CD14-positive monocyte (primary cell): Measurements from ENCODE around the gene REN. TPM values are rescaled to one million over a fixed set of nuclear protein-coding genes. Genes with fewer than 3 reads are reported as not detected.

Experiments
- DNase-seq, 3 donors: peaks; one replicate each; pipeline ENCODE4 v3.0.0-alpha.2; 2011 to 2022
- H2AFZ ChIP-seq: 2 replicates; pipeline ENCODE4 v1.6.0; 2012; ENCODE audit warnings: mild to moderate bottlenecking, low read depth, low read length, inconsistent platforms; ENCODE audit not compliant: insufficient read depth, poor library complexity, severe bottlenecking
- H3K27ac ChIP-seq, 2 donors: 1 replicate in 1 of 2; 2 replicates in 1 of 2; pipeline ENCODE4 v1.5.1; 2012 to 2013; ENCODE audit warnings: low read length in 2 of 2, control low read depth in 1 of 2, inconsistent platforms in 1 of 2, low read depth in 1 of 2, mild to moderate bottlenecking in 1 of 2
- H3K27me3 ChIP-seq, 2 donors: one replicate each; pipeline versions ENCODE4 v1.6.0 to v1.6.1; 2011 to 2013; ENCODE audit warnings: low read length in 2 of 2; ENCODE audit not compliant: control insufficient read depth in 2 of 2, insufficient read depth in 2 of 2
- H3K36me3 ChIP-seq, 2 donors: replicated peaks in 1 of 2; 1 replicate in 1 of 2; 2 replicates in 1 of 2; pipeline versions ENCODE4 v1.5.1 to v1.6.1; 2012 to 2013; ENCODE audit warnings: low read length in 2 of 2, control low read depth in 1 of 2, inconsistent platforms in 1 of 2, mild to moderate bottlenecking in 1 of 2; ENCODE audit not compliant: insufficient read depth in 2 of 2, control insufficient read depth in 1 of 2
- H3K4me1 ChIP-seq, 2 donors: 1 replicate in 1 of 2; 2 replicates in 1 of 2; pipeline versions ENCODE4 v1.5.1 to v1.6.1; 2012 to 2013; ENCODE audit warnings: low read length in 2 of 2, control low read depth in 1 of 2, inconsistent platforms in 1 of 2, mild to moderate bottlenecking in 1 of 2, moderate library complexity in 1 of 2; ENCODE audit not compliant: insufficient read depth in 2 of 2, control insufficient read depth in 1 of 2
- H3K4me2 ChIP-seq: replicated peaks from 2 replicates; pipeline ENCODE3; 2012; ENCODE audit warnings: low read length, moderate library complexity, mild to moderate bottlenecking; ENCODE audit not compliant: poor library complexity, severe bottlenecking; ENCODE audit errors: extremely low read depth
- H3K4me3 ChIP-seq, 3 experiments: fragments of 200-600 bp in 1 of 3; sonication (generic) in 1 of 3; replicated peaks in 1 of 3; 1 replicate in 2 of 3; 2 replicates in 1 of 3; pipeline ENCODE4 v1.5.1; 2011 to 2013; ENCODE audit warnings: low read length in 3 of 3, mild to moderate bottlenecking in 3 of 3, control low read depth in 2 of 3, low read depth in 2 of 3, inconsistent platforms in 1 of 3, moderate library complexity in 1 of 3
- H3K79me2 ChIP-seq: 2 replicates; pipeline ENCODE4 v1.6.0; 2012; ENCODE audit warnings: mild to moderate bottlenecking, control low read depth, inconsistent platforms, low read length, moderate library complexity; ENCODE audit not compliant: insufficient read depth
- H3K9ac ChIP-seq: 2 replicates; pipeline ENCODE4 v1.6.0; 2017; ENCODE audit warnings: low read length, mild to moderate bottlenecking; ENCODE audit not compliant: insufficient read depth, poor library complexity, severe bottlenecking
- H3K9me3 ChIP-seq, 2 donors: replicated peaks in 1 of 2; 1 replicate in 1 of 2; 2 replicates in 1 of 2; pipeline versions ENCODE4 v1.5.1 to v1.6.1; 2012 to 2013; ENCODE audit warnings: low read length in 2 of 2, control low read depth in 1 of 2; ENCODE audit not compliant: control insufficient read depth in 1 of 2, insufficient read depth in 1 of 2
- H4K20me1 ChIP-seq: 2 replicates; pipeline ENCODE4 v1.6.0; 2012; ENCODE audit warnings: mild to moderate bottlenecking, low read length, control low read depth, moderate library complexity; ENCODE audit not compliant: insufficient read depth
- H3K27ac Mint-ChIP-seq, 7 donors: one replicate each; pipeline ENCODE4 v1.8.0; 2020; ENCODE audit warnings: mild to moderate bottlenecking in 7 of 7, mixed read lengths in 7 of 7, moderate library complexity in 6 of 7, inconsistent platforms in 2 of 7
- H3K27me3 Mint-ChIP-seq, 3 donors: one replicate each; pipeline ENCODE4 v1.8.0; 2021 to 2022; ENCODE audit warnings: low read depth in 3 of 3, mild to moderate bottlenecking in 3 of 3, mixed read lengths in 3 of 3, moderate library complexity in 3 of 3, inconsistent platforms in 1 of 3
- H3K36me3 Mint-ChIP-seq, 2 donors: one replicate each; pipeline ENCODE4 v1.8.0; 2020; ENCODE audit warnings: mixed read lengths in 2 of 2, inconsistent platforms in 1 of 2, mild to moderate bottlenecking in 1 of 2
- H3K4me1 Mint-ChIP-seq: one replicate; pipeline ENCODE4 v1.8.0; 2020; ENCODE audit warnings: mild to moderate bottlenecking, mixed read lengths
- H3K4me3 Mint-ChIP-seq, 2 donors: one replicate each; pipeline ENCODE4 v1.8.0; 2020; ENCODE audit warnings: mild to moderate bottlenecking in 2 of 2, mixed read lengths in 2 of 2, moderate library complexity in 1 of 2
- H3K9me3 Mint-ChIP-seq, 7 donors: one replicate each; pipeline ENCODE4 v1.8.0; 2020 to 2022; ENCODE audit warnings: mixed read lengths in 7 of 7, mild to moderate bottlenecking in 6 of 7, moderate library complexity in 6 of 7, inconsistent platforms in 2 of 7
- CTCF ChIP-seq: fragments of 200-600 bp; IDR thresholded peaks from one replicate; pipeline ENCODE4 v1.8.0; 2022; ENCODE audit warnings: antibody characterized with exemption, mild to moderate bottlenecking
- WGBS: methylation state at CpG from one replicate; pipeline ENCODE4 v1.1.5; 2013; ENCODE audit warnings: missing lambda C conversion rate; ENCODE audit not compliant: insufficient coverage; 5-methylcytosine and 5-hydroxymethylcytosine counted together
- intact Hi-C, 2 donors: fragments of 100-400 bp; cut with micrococcal nuclease; formaldehyde crosslinking; loops; one replicate each; pipeline versions ENCODE4 v1.15.0 to v1.15.1; 2023
- polyA plus RNA-seq, 3 donors: library from polyadenylated mRNA; depleted of rRNA in 1 of 3; unstranded in 2 of 3; stranded (reverse) in 1 of 3; fragments of 300-500 nt in 2 of 3; fragments of >200 nt in 1 of 3; fragmentation: Illumina TruSeq in 2 of 3; gene quantifications; 1 replicate in 2 of 3; 2 replicates in 1 of 3; pipeline ENCODE4 v1.2.3, GENCODE V29; 2012 to 2021

The REN gene
- polyA plus RNA-seq, 3 donors: not detected

- peaks cover 7 to 8% of the 10 kb centered on the region in 2 donors for H3K4me1 ChIP-seq
- H3K79me2 ChIP-seq: no peaks in the 10 kb centered on the region
- intact Hi-C loops: no loop called here
- no peak overlapping the region for H3K4me2 ChIP-seq
- no peak overlapping the region for H3K4me3 ChIP-seq
- no peak overlapping the region for H3K27ac ChIP-seq
- H3K9me3 ChIP-seq: no peaks in the 10 kb centered on the region
- no peak overlapping the region for H3K27ac Mint-ChIP-seq
- H3K36me3 Mint-ChIP-seq: no peaks in the 10 kb centered on the region
- H3K9ac ChIP-seq: no peak overlapping the region
- H2AFZ ChIP-seq: no peak overlapping the region
- 60% methylated on average over 1 of the region's 3 CpGs for WGBS
- no peak overlapping the region for H3K4me3 Mint-ChIP-seq
- peaks cover 8% of the 10 kb centered on the region for H3K4me1 Mint-ChIP-seq
- H4K20me1 ChIP-seq: no peaks in the 10 kb centered on the region
- H3K27me3 Mint-ChIP-seq: peaks cover 7 to 8% (median 7%) of the 10 kb centered on the region in 3 donors
- H3K9me3 Mint-ChIP-seq: no peaks in the 10 kb centered on the region
- no peaks in the 10 kb centered on the region for H3K36me3 ChIP-seq
- peaks cover 0 to 5% of the 10 kb centered on the region in 2 donors for H3K27me3 ChIP-seq
- DNase-seq: no peak
- no peak for TF ChIP-seq CTCF
These were observed 46.6 kb upstream of the REN start for GRCh38 chr1:204212715-204213114.

DNA sequence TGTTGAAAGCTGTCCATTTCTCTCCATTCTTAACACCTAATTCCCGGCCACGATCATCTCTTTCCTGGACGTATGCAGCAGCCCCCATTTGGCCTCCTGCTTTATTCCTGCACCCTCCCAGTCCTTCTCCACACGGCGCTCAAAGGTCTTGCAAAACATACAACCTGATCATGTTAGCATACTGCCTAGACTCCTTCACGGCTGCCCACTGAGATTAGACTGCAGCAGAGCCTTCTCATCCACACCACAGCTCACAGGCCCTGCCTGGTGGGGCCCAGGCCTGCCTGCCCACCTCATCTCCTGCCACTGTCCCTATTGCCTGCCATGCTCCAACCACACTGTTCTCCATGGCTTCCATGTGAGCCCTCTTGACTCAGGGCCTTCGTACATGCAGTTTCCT, 44.9 kb upstream of the REN start:
- Histone ChIP-seq H3K27me3 (peaks cover 0 to 5% of the 10 kb centered on the region in 2 donors), H3K9ac (no peak overlapping the region), H3K4me1 (peaks cover 7 to 8% of the 10 kb centered on the region in 2 donors), H3K27ac (no peak overlapping the region), H3K79me2 (no peaks in the 10 kb centered on the region), H4K20me1 (no peaks in the 10 kb centered on the region), H2AFZ (no peak overlapping the region), H3K4me2 (no peak overlapping the region), H3K36me3 (no peaks in the 10 kb centered on the region), H3K4me3 (no peak overlapping the region), H3K9me3 (no peaks in the 10 kb centered on the region)
- Mint-ChIP-seq H3K4me1 (peaks cover 8% of the 10 kb centered on the region), H3K27ac (no peak overlapping the region), H3K36me3 (no peaks in the 10 kb centered on the region), H3K9me3 (no peaks in the 10 kb centered on the region), H3K4me3 (no peak overlapping the region), H3K27me3 (peaks cover 11 to 14% (median 11%) of the 10 kb centered on the region in 3 donors)
- intact Hi-C loops: no loop called here
- 90% methylated on average over 7 of the region's 7 CpGs for WGBS
- no peak for TF ChIP-seq CTCF
- no peak for DNase-seq
